GM10266 (cell line): ENCODE measurements around the gene IER3IP1.
"Not testable (repeated sequence)": the region's sequence is repeated elsewhere in the genome, so short reads cannot be mapped to it uniquely, and the experiment has no call there.

ENCODE experiments used
- DNase-seq: peaks from one replicate; pipeline ENCODE4 v3.0.0; 2012; ENCODE audit errors: extremely low spot score
- TF ChIP-seq, protein P1 (sequence below): IDR thresholded peaks from 2 replicates; pipeline ENCODE4 v1.5.1; 2012; ENCODE audit warnings: mild to moderate bottlenecking, low read depth; ENCODE audit not compliant: control insufficient read depth, insufficient read depth; ENCODE audit errors: missing control alignments

The IER3IP1 gene, protein sequence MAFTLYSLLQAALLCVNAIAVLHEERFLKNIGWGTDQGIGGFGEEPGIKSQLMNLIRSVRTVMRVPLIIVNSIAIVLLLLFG

DNA sequence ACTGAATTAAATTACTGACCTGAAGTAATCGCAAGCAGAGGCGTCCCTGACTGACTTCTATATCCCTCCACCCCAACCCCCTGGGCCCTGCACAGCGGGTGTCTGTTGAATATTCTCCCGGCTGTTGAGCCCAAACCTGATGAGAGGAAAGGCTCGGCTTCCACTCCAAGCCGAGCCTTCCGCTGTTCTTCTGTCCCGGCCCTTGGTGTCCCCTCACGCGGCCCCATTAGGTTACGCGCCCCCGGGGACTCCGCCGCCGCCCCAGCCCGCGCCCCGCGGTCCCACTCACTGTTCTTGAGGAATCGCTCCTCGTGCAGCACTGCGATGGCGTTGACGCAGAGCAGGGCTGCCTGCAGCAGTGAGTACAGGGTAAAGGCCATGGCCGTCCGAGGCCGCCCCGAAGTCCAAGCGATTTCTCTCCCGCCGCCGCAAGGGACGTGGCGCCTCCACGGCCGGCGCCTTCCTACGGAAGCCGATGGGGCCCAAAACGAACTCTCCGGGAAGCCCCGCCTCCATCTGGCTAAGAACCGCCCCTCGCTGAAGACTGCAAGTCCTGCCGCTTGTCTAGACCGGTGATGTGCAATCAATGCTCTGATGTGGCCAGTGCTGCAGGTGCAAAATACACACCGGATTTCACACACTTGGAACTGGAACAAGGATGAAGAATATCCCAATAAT lies at the start of gene IER3IP1:
Gene IER3IP1, minus strand, starts transcription at position 467 of the 678 bp plus-strand sequence. Its CDS starts 87 bp downstream, at position 380.
- peak; percentile 86 for DNase-seq
- TF ChIP-seq, protein P1, sequence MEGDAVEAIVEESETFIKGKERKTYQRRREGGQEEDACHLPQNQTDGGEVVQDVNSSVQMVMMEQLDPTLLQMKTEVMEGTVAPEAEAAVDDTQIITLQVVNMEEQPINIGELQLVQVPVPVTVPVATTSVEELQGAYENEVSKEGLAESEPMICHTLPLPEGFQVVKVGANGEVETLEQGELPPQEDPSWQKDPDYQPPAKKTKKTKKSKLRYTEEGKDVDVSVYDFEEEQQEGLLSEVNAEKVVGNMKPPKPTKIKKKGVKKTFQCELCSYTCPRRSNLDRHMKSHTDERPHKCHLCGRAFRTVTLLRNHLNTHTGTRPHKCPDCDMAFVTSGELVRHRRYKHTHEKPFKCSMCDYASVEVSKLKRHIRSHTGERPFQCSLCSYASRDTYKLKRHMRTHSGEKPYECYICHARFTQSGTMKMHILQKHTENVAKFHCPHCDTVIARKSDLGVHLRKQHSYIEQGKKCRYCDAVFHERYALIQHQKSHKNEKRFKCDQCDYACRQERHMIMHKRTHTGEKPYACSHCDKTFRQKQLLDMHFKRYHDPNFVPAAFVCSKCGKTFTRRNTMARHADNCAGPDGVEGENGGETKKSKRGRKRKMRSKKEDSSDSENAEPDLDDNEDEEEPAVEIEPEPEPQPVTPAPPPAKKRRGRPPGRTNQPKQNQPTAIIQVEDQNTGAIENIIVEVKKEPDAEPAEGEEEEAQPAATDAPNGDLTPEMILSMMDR, result no peak

DNA sequence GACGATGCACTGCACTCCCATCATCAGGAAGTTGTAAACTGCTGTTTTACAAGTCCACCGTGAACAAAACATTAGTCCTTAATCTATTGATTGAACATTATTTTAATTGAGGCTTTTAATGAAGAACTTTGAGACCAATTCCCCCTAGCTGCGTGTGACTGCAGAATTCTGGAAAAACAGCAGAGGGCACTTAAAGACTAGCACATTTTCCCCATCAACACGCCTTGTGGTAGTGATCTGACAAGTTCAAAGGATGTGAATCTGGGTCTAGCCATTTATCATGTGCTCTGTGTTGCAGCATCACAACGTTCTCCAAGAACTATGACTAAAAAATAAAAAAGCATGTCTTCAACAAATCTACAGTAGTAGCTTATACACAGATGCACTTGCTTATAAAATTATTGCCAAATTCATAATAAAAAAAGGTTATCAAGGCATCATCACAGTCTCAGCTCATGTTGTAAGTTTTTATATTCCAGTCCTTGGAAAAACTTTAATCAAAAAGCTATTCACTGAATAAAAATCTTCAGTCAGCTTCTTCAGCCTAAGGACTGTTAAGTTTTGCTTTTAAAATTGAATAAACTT lies 39.5 kb upstream of the IER3IP1 start:
- DNase-seq, result peak; percentile 31
- TF ChIP-seq, protein P1, result peak; percentile 58

DNA sequence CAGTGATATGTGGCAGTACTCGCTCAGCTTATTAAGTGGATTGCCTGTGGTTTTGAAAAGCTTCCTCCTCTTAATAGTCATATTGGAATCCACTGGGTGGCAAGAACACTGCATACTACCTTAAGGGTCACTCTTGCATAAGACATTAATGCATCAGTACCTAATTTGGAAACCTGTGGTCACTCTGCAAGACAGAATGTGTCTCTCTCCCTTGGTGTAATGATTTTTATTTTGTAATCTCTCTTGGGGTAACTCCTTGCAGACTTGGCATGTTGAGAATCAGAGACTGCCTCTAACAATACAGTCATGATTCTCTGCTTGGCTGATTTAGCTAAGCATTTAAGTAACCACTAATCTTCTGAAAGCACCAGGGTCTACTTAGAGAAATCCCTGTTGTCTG lies 33.0 kb upstream of the IER3IP1 start:
- DNase-seq, result no peak
- TF ChIP-seq, protein P1, result no peak

DNA sequence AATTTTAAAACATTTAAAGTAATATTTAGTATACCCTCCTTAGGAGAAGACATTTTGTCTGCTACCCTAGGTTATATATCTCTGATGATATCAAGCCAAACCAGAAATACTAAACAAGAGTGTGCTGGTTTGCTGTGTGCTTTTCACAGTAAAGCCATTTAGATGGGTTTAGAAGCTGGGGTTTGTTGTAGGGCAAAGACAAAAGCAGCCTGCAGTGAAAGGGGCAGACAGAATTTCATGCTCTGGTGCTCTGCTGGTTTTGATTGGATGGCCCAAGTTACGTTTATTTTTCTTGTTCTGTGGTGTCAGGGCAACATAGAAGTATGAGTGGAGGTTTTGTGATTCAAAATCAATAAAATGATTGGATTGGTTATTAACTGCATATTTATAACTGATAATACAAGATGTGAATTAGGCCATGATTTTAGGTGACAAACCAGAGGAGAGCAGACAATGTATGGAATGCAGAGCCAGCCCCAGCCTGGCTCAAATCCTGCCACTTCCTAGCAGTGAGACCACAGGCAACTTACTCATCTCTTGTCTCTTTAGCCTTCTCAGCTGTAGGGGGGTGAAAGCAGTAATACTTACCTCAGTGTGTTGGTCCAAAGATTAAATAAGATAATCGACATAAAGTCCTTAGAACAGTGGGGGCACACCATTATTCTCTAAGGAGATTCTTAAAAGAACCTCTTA lies 30.9 kb upstream of the IER3IP1 start:
- DNase-seq, result no peak
- TF ChIP-seq, protein P1, result no peak

DNA sequence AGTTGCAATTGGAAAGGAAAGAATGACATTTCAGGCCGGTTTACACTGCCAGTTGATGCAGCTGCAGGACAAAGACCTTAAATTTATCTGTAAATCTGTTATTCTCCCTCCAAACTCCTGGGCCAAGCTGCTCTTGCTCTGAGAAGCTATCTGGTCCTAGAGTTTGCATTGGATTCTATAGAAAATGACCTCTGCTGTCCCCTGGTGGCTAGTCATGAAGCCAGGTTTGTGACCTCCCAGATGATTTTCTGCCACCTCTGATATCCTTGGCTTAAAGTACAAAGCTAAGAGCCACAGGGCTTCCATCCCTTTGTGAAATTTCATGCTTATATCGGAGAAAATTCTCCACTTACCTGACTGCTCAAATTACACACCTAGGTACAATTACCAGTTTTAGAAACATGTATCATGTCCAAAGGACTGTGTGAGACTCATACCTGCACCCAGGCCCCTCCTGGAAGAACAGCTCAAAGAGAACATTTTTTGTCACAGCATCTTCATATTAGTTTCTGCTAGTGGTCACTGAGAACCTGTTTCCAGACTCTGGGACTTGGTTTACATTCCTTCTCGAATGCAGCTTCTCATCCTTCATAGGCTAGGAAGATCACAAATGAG lies 28.9 kb upstream of the IER3IP1 start:
- peak; percentile 35 for DNase-seq
- TF ChIP-seq, protein P1, result peak; percentile 70

DNA sequence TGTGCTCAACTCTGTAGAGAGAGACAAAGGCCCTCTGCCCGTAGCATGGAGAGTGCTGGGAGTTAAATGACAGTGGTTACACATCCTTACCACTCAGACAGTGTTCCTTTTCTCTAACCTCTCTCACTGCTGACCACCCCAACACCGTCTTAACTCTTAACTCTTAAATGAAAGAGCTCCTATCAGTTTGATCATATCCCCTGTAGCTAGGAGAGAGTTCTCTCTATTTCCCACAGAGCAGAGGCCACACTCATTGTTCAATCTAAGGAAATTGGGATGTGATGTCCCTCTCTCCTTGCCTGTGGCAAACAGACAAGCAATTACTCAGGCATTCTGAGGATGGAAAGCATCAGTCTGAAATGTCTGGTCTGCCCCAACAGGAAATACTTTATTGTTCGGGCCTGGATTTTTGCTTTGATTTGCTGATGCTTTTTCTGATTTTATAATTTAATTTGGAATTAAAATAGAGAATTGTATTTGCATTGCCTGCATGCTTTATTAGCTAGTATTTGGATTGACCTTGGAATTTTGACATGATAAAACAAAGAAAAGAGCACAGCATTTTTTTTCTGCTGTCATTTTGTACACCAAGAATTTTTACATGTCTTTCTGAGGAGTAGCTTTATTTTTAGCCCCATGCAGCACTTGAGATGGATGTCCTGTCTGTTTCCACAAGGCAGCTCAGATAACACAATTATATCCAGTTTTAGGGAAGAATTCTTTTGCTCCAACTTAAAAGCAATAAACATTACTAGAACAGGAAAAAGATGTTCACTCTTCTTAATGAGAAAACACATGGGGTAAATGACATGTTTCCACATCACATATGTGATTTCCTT lies 27.7 kb upstream of the IER3IP1 start:
- DNase-seq, result no peak
- TF ChIP-seq, protein P1, result no peak

DNA sequence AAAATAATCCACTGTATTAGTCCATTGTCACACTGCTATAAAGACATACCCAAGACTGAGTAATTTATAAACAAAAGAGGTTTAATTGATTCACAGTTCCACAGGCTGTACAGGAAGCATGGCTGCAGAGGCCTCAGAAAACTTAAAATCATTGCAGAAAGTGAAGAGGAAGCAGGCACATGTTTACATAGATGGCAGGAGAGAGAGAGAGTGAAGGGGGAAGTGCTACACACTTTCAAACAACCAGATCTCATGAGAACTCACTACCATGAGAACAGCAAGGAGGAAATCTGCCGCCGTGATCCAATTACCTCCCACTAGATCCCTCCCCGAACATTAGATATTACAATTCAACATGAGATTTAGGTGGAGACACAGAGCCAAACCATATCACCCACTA lies 19.8 kb upstream of the IER3IP1 start:
- not testable (repeated sequence) for DNase-seq
